Activated naive CD4-positive, alpha-beta T cell treated with anti-CD3 and anti-CD28 coated beads, Interleukin-2, amount 50 U/mL, for 24 hours (primary cell): ENCODE measurements around the gene MIB2.
"Not testable (repeated sequence)": the region's sequence is repeated elsewhere in the genome, so short reads cannot be mapped to it uniquely, and the experiment has no call there.

ENCODE experiments used
- H3K27ac Mint-ChIP-seq: one replicate; pipeline ENCODE4 v1.8.0; 2021; ENCODE audit warnings: mild to moderate bottlenecking, mixed read lengths
- H3K27me3 Mint-ChIP-seq: one replicate; pipeline ENCODE4 v1.8.0; 2021; ENCODE audit warnings: mixed read lengths
- H3K36me3 Mint-ChIP-seq: one replicate; pipeline ENCODE4 v1.8.0; 2021; ENCODE audit warnings: mixed read lengths
- H3K4me1 Mint-ChIP-seq: one replicate; pipeline ENCODE4 v1.8.0; 2021; ENCODE audit warnings: mixed read lengths
- H3K4me3 Mint-ChIP-seq: one replicate; pipeline ENCODE4 v1.8.0; 2021; ENCODE audit warnings: mild to moderate bottlenecking, mixed read lengths
- H3K9me3 Mint-ChIP-seq: one replicate; pipeline ENCODE4 v1.8.0; 2021; ENCODE audit warnings: mixed read lengths

Gene MIB2

GRCh38 chr1:1671365-1672119 is 56.2 kb downstream of the MIB2 start:
- Mint-ChIP-seq H3K27me3 (no peaks in the 10 kb centered on the region), H3K27ac (no peak overlapping the region)

GRCh38 chr1:1672181-1672965 is 57.1 kb downstream of the MIB2 start:
- peaks cover 6% of the 10 kb centered on the region for H3K36me3 Mint-ChIP-seq

More at GRCh38 chr1:1671365-1672119, 56.2 kb downstream of the MIB2 start:
- Mint-ChIP-seq H3K9me3 (no peaks in the 10 kb centered on the region), H3K36me3 (peaks cover 7% of the 10 kb centered on the region), H3K4me3 (no peak overlapping the region), H3K4me1 (peaks cover 6% of the 10 kb centered on the region)

GRCh38 chr1:1674806-1675205 is 59.5 kb downstream of the MIB2 start:
- not testable (repeated sequence) for H3K27me3 Mint-ChIP-seq, H3K4me3 Mint-ChIP-seq, H3K36me3 Mint-ChIP-seq, H3K9me3 Mint-ChIP-seq
- Mint-ChIP-seq H3K4me1 (peaks cover 28% of the 10 kb centered on the region), H3K27ac (peak overlapping the region; percentile 85)

More at GRCh38 chr1:1672181-1672965, 57.1 kb downstream of the MIB2 start:
- H3K4me1 Mint-ChIP-seq, result peaks cover 9% of the 10 kb centered on the region
- no peak overlapping the region for H3K27ac Mint-ChIP-seq
- H3K27me3 Mint-ChIP-seq, result no peaks in the 10 kb centered on the region
- no peak overlapping the region for H3K4me3 Mint-ChIP-seq
- H3K9me3 Mint-ChIP-seq, result no peaks in the 10 kb centered on the region

GRCh38 chr1:1675218-1675617 is 59.9 kb downstream of the MIB2 start:
- H3K27ac Mint-ChIP-seq, H3K4me3 Mint-ChIP-seq, H3K36me3 Mint-ChIP-seq, H3K9me3 Mint-ChIP-seq, H3K27me3 Mint-ChIP-seq: not testable (repeated sequence)
- H3K4me1 Mint-ChIP-seq, result peaks cover 28% of the 10 kb centered on the region

- not testable (repeated sequence) for H3K36me3 Mint-ChIP-seq, H3K4me3 Mint-ChIP-seq, H3K27ac Mint-ChIP-seq, H3K27me3 Mint-ChIP-seq, H3K9me3 Mint-ChIP-seq
- peaks cover 37% of the 10 kb centered on the region for H3K4me1 Mint-ChIP-seq
Measured at GRCh38 chr1:1676087-1676486, 60.8 kb downstream of the MIB2 start.

- Mint-ChIP-seq H3K4me1 (peaks cover 47% of the 10 kb centered on the region), H3K27me3 (no peaks in the 10 kb centered on the region), H3K4me3 (peak overlapping the region; percentile 95), H3K9me3 (no peaks in the 10 kb centered on the region), H3K27ac (peak overlapping the region; percentile 99), H3K36me3 (peaks cover 2% of the 10 kb centered on the region)
Measured at GRCh38 chr1:1677718-1678580, 62.6 kb downstream of the MIB2 start.

GRCh38 chr1:1678581-1679380 is 63.5 kb downstream of the MIB2 start:
- Mint-ChIP-seq H3K9me3 (no peaks in the 10 kb centered on the region), H3K27me3 (no peaks in the 10 kb centered on the region), H3K36me3 (peaks cover 3% of the 10 kb centered on the region), H3K4me3 (peak overlapping the region; percentile 95), H3K27ac (peak overlapping the region; percentile 99), H3K4me1 (peaks cover 56% of the 10 kb centered on the region)
